Measurements from ENCODE around the gene ARAP2.

ARAP2 gene

GRCh38 chr4:36038491-36038890 is 205.8 kb downstream of the ARAP2 start:
- DNase-seq (ENCODE audit: low spot score) = no peak

- no peak for DNase-seq (ENCODE audit: low spot score)
Observed at GRCh38 chr4:36037127-36037526, 207.2 kb downstream of the ARAP2 start.

- DNase-seq (ENCODE audit: low spot score) = no peak
Observed at GRCh38 chr4:36029951-36030350, 214.4 kb downstream of the ARAP2 start.

- no peak for DNase-seq (ENCODE audit: low spot score)
Observed at GRCh38 chr4:36027203-36027602, 217.1 kb downstream of the ARAP2 start.

- DNase-seq (ENCODE audit: low spot score) = no peak
Observed at GRCh38 chr4:36026348-36026880, 217.9 kb downstream of the ARAP2 start.

DNA sequence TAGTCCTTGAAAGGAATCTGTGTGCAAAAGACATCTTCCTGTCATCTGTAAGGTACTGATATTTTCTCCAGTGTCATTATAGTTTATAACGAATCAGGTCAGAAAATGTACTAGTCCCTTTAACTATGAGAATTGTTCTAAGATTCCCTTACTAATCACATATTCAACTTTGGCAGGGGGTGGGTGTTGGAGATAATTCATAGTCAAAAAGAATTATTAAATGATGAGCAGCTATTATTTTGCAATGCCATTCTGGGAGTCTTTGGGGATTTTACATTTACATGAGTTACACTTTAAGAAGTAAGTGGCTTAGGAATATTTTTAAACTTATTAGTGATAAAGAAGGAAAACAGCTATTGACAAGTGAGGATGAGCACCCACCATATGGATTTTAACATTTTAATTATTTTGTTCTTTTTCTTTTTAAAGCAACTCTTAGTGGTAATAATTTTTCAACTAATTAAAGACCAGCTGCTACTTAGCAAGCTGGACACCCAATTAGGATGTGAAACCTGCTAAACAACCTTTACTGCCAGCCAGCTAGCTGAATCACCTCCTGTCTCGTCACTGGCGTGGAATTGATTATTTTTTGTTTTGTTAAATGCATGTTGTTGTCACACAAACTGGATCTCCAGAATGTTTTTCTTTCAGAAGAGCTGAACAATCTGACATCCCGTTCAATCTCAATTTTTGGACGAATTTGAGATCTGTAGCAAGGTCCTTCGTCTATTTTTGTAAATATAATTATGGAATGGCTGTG is 219.2 kb downstream of the ARAP2 start:
- no peak for DNase-seq (ENCODE audit: low spot score)

GRCh38 chr4:36020351-36020750 is 224.0 kb downstream of the ARAP2 start:
- DNase-seq (ENCODE audit: low spot score) = no peak

Measured in AG08395 (cell line).